ENCODE data around the gene WASF2. TPM values are rescaled to one million over a fixed set of nuclear protein-coding genes. Genes with fewer than 3 reads are reported as not detected.

Gene WASF2
- polyA plus RNA-seq, 1 donor from 2014 or later, result 2.5 TPM

- no peaks in the 10 kb centered on the region for H4K20me1 ChIP-seq (ENCODE audit: insufficient read depth)
- no peaks in the 10 kb centered on the region for H3F3A ChIP-seq (ENCODE audit: insufficient read depth, low read length, poor library complexity, severe bottlenecking)
- H3K27me3 ChIP-seq (ENCODE audit: insufficient read depth, low read depth, low read length), result no peaks in the 10 kb centered on the region
- H3K9me2 ChIP-seq (ENCODE audit: insufficient read depth, low read length), result no peaks in the 10 kb centered on the region
- no peak overlapping the region for H3K27ac ChIP-seq (ENCODE audit: low read length)
- no peaks in the 10 kb centered on the region for H3K9me3 ChIP-seq (ENCODE audit: low read length)
- no peak overlapping the region for H3K4me2 ChIP-seq (ENCODE audit: low read length)
- no peaks in the 10 kb centered on the region for H3K79me2 ChIP-seq (replicated peaks; ENCODE audit: insufficient read depth, low read length)
- no peaks in the 10 kb centered on the region for H3K36me3 ChIP-seq (ENCODE audit: insufficient read depth, low read length)
- TF ChIP-seq REST (IDR thresholded peaks at IDR 0.05; ENCODE audit: borderline replicate concordance) (no peak), POLR2AphosphoS5 (IDR thresholded peaks at IDR 0.05) (no peak), RAD21 (conservative IDR thresholded peaks at IDR 0.05) (no peak), SMC3 (conservative IDR thresholded peaks at IDR 0.05; ENCODE audit: poor library complexity) (no peak), EP300 (conservative IDR thresholded peaks at IDR 0.05; ENCODE audit: poor library complexity, severe bottlenecking) (no peak)
- no peak overlapping the region for H2AFZ ChIP-seq (ENCODE audit: low read depth, low read length)
- H3K4me3 ChIP-seq (ENCODE audit: low read length), result no peak overlapping the region
- H3K9ac ChIP-seq (ENCODE audit: low read length), result no peak overlapping the region
Measured at GRCh38 chr1:27402349-27402754, 87.6 kb downstream of the WASF2 start.

- Histone ChIP-seq H3K36me3 (ENCODE audit: insufficient read depth, low read length) (no peaks in the 10 kb centered on the region), H2AFZ (ENCODE audit: low read depth, low read length) (no peak overlapping the region), H3K9me2 (ENCODE audit: insufficient read depth, low read length) (no peaks in the 10 kb centered on the region), H3K9me3 (ENCODE audit: low read length) (no peaks in the 10 kb centered on the region), H3F3A (ENCODE audit: insufficient read depth, low read length, poor library complexity, severe bottlenecking) (no peaks in the 10 kb centered on the region), H3K27me3 (ENCODE audit: insufficient read depth, low read depth, low read length) (no peaks in the 10 kb centered on the region), H3K4me3 (ENCODE audit: low read length) (no peak overlapping the region), H3K79me2 (replicated peaks; ENCODE audit: insufficient read depth, low read length) (no peaks in the 10 kb centered on the region), H3K4me2 (ENCODE audit: low read length) (no peak overlapping the region), H3K27ac (ENCODE audit: low read length) (no peak overlapping the region), H3K9ac (ENCODE audit: low read length) (no peak overlapping the region), H4K20me1 (ENCODE audit: insufficient read depth) (no peaks in the 10 kb centered on the region)
- TF ChIP-seq TAF1 (IDR thresholded peaks at IDR 0.05; ENCODE audit: low read depth) (no peak), EP300 (conservative IDR thresholded peaks at IDR 0.05; ENCODE audit: poor library complexity, severe bottlenecking) (no peak), MXI1 (conservative IDR thresholded peaks at IDR 0.05; ENCODE audit: poor library complexity, severe bottlenecking) (no peak), RAD21 (conservative IDR thresholded peaks at IDR 0.05) (no peak), EZH2 (IDR thresholded peaks at IDR 0.05; ENCODE audit: borderline replicate concordance, insufficient read depth, low read length, poor library complexity, severe bottlenecking) (no peak), SMC3 (conservative IDR thresholded peaks at IDR 0.05; ENCODE audit: poor library complexity) (no peak), CTCF (IDR thresholded peaks at IDR 0.05; ENCODE audit: poor library complexity, severe bottlenecking) (no peak), POLR2AphosphoS5 (IDR thresholded peaks at IDR 0.05) (no peak), REST (IDR thresholded peaks at IDR 0.05; ENCODE audit: borderline replicate concordance) (no peak)
Measured at GRCh38 chr1:27400963-27401341, 89.0 kb downstream of the WASF2 start.
